Endothelial cell of umbilical vein (primary cell): ENCODE results near the gene PARP1. TPM values are rescaled to one million over a fixed set of nuclear protein-coding genes. Genes with fewer than 3 reads are reported as not detected.

ENCODE experiments used
- BruUV-seq: library from RNA; stranded (reverse); fragments of 400-500 nt; replicated peaks from 2 replicates; lab custom pipeline; 2021; lab: Mats Ljungman, UMichigan
- CTCF ChIA-PET: fragments of 300-600, 350-600 bp; sonication (Branson Sonifier 250); formaldehyde crosslinking; loops from one replicate; lab custom pipeline; 2021; ENCODE audit warnings: antibody characterized with exemption, inconsistent platforms; lab: Charles Lee
- POLR2A ChIA-PET: fragments of 300-600, 350-600 bp; sonication (Branson Sonifier 250); formaldehyde crosslinking; loops from one replicate; lab custom pipeline; 2021; ENCODE audit warnings: antibody characterized with exemption, inconsistent platforms; lab: Charles Lee
- DNase-seq: peaks from one replicate; pipeline ENCODE4 v3.0.0-alpha.2; 2011; ENCODE audit warnings: low read depth, low spot score
- FAIRE-seq: peaks from 2 replicates; lab custom pipeline; 2011; peaks lifted over from hg19 to GRCh38; lab: Jason Lieb, UNC
- H2AFZ ChIP-seq: 2 replicates; pipeline ENCODE4 v1.6.0; 2012; ENCODE audit warnings: low read depth, low read length, control low read depth, inconsistent platforms
- H3K27ac ChIP-seq: 2 replicates; pipeline ENCODE4 v1.5.1; 2011; ENCODE audit warnings: low read depth, mild to moderate bottlenecking, control low read depth, low read length, moderate library complexity; ENCODE audit not compliant: insufficient read depth
- H3K27me3 ChIP-seq, 2 experiments: 2 replicates each; pipeline versions ENCODE4 v1.6.0 to v1.6.1; 2011; ENCODE audit warnings: low read length in 2 of 2, mixed read lengths in 1 of 2; ENCODE audit not compliant: control insufficient read depth in 2 of 2, insufficient read depth in 2 of 2
- H3K36me3 ChIP-seq, 2 experiments: 2 replicates in 1 of 2; 3 replicates in 1 of 2; pipeline ENCODE4 v1.5.1; 2011; ENCODE audit warnings: low read length in 2 of 2, mild to moderate bottlenecking in 1 of 2, moderate library complexity in 1 of 2; ENCODE audit not compliant: control insufficient read depth in 2 of 2, insufficient read depth in 2 of 2; ENCODE audit errors: extremely low read depth in 1 of 2
- H3K4me1 ChIP-seq: 3 replicates; pipeline ENCODE4 v1.5.1; 2011; ENCODE audit warnings: mild to moderate bottlenecking, low read length; ENCODE audit not compliant: control insufficient read depth, insufficient read depth; ENCODE audit errors: extremely low read depth
- H3K4me2 ChIP-seq: 2 replicates; pipeline ENCODE4 v1.6.1; 2011; ENCODE audit warnings: low read length, control low read depth, mixed read lengths; ENCODE audit not compliant: insufficient read depth
- H3K4me3 ChIP-seq, 3 experiments: fragments of 200-600 bp in 1 of 3; sonication (generic), shearing (Covaris generic) in 1 of 3; replicated peaks in 1 of 3; 2 replicates each; pipeline ENCODE4 v1.5.1; 2011 to 2016; ENCODE audit warnings: control low read depth in 3 of 3, low read length in 3 of 3, mild to moderate bottlenecking in 2 of 3, inconsistent platforms in 1 of 3, low read depth in 1 of 3, moderate library complexity in 1 of 3; ENCODE audit not compliant: insufficient read depth in 1 of 3
- H3K79me2 ChIP-seq: 2 replicates; pipeline ENCODE4 v1.6.0; 2012; ENCODE audit warnings: low read length, inconsistent platforms; ENCODE audit not compliant: control insufficient read depth, insufficient read depth
- H3K9ac ChIP-seq: replicated peaks from 2 replicates; pipeline ENCODE3; 2011; ENCODE audit warnings: low read length, control low read depth; ENCODE audit not compliant: insufficient read depth; ENCODE audit errors: extremely low read depth
- H3K9me1 ChIP-seq: replicated peaks from 3 replicates; pipeline ENCODE4 v1.6.0; 2011; ENCODE audit warnings: mild to moderate bottlenecking, low read length; ENCODE audit not compliant: control insufficient read depth, insufficient read depth; ENCODE audit errors: extremely low read depth
- H3K9me3 ChIP-seq: replicated peaks from 2 replicates; pipeline ENCODE4 v1.5.1; 2012; ENCODE audit warnings: low read length, inconsistent platforms; ENCODE audit not compliant: control insufficient read depth, insufficient read depth
- H4K20me1 ChIP-seq: replicated peaks from 2 replicates; pipeline ENCODE3; 2011; ENCODE audit warnings: mild to moderate bottlenecking, low read length; ENCODE audit not compliant: control insufficient read depth, insufficient read depth; ENCODE audit errors: extremely low read depth
- EZH2 ChIP-seq: IDR thresholded peaks from 2 replicates; pipeline ENCODE4 v1.6.1; 2012; ENCODE audit warnings: borderline replicate concordance, low read depth, mild to moderate bottlenecking, moderate library complexity, low read length, inconsistent platforms; ENCODE audit not compliant: severe bottlenecking
- POLR2AphosphoS5 ChIP-seq: IDR thresholded peaks from 2 replicates; pipeline ENCODE4 v1.6.1; 2012; ENCODE audit warnings: low read depth, mild to moderate bottlenecking, control low read depth, low read length, moderate library complexity; ENCODE audit not compliant: insufficient read depth
- dilution Hi-C: fragments of 300-500 bp; cut with MboI; formaldehyde crosslinking; loops from one replicate; pipeline ENCODE4 v1.15.0; 2019; ENCODE audit warnings: low sequenced_read_pairs; ENCODE audit not compliant: extremely low pct_ligation_motif_present
- intact Hi-C: fragments of 100-400 bp; cut with micrococcal nuclease; formaldehyde crosslinking; loops from one replicate; pipeline ENCODE4 v1.10.0; 2022
- polyA plus RNA-seq, 4 experiments: library from polyadenylated mRNA; depleted of rRNA in 3 of 4; stranded (reverse) in 3 of 4; unstranded in 1 of 4; fragments of >200 nt; gene quantifications; 2 replicates each; pipeline versions ENCODE4 v1.2.1 to v1.2.3, GENCODE V29; 2011 to 2012; ENCODE audit warnings: missing spikeins in 1 of 4
- total RNA-seq: library from RNA; stranded (reverse); gene quantifications from 2 replicates; pipeline ENCODE4 v1.2.3, GENCODE V29; 2021
- TF ChIP-seq, protein P1 (sequence below): IDR thresholded peaks from 2 replicates; pipeline ENCODE4 v1.6.1; 2011; ENCODE audit not compliant: insufficient read depth, insufficient read length

PARP1 gene
- total and polyA plus RNA-seq, 2 donors (not counting 3 experiments of a cell fraction or from before 2014, with no cell fraction given), result 136 to 160 TPM

DNA sequence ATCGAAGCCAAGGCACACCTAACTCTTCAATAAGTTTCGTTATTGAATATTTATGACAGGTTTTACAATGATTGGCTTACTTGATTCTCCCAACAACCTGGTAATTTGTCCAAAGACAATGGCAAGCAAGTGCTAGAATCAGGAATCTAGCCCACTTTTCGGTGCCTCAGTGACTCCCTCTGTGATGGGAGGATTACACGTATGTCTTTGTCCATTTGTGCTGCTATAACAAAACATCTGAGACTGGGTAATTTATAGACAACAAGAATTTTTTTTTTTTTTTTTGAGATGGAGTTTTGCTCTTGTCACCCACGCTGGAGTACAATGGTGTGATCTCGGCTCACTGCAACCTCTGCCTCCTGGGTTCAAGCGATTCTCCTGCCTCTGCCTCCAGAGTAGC, 96.5 kb downstream of the PARP1 start:
- intact Hi-C loops, result no loop called here
- no peaks in the 10 kb centered on the region for H3K36me3 ChIP-seq
- peaks cover 13% of the 10 kb centered on the region for H3K4me1 ChIP-seq
- dilution Hi-C loops, result no loop called here
- no TSS peak for BruUV-seq
- no peaks in the 10 kb centered on the region for H4K20me1 ChIP-seq
- H3K79me2 ChIP-seq, result peaks cover 24% of the 10 kb centered on the region
- no peak overlapping the region for H3K27ac ChIP-seq
- H2AFZ ChIP-seq, result no peak overlapping the region
- no peaks in the 10 kb centered on the region for H3K9me1 ChIP-seq
- no peak for FAIRE-seq
- no peak for DNase-seq
- H3K9me3 ChIP-seq, result no peaks in the 10 kb centered on the region
- CTCF ChIA-PET, result interaction anchor here (1.2 kb wide), 1 partner anchor 15 kb away, joined by 3 read pairs; no protein-coding TSS in a partner anchor
- no peak overlapping the region for H3K4me2 ChIP-seq
- H3K4me3 ChIP-seq, result no peak overlapping the region
- TF ChIP-seq EZH2 (no peak), POLR2AphosphoS5 (no peak)
- TF ChIP-seq, protein P1, sequence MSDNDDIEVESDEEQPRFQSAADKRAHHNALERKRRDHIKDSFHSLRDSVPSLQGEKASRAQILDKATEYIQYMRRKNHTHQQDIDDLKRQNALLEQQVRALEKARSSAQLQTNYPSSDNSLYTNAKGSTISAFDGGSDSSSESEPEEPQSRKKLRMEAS, result no peak
- POLR2A ChIA-PET, result no interaction called here
- peaks cover 4 to 6% of the 10 kb centered on the region in 2 experiments for H3K27me3 ChIP-seq
- no peak overlapping the region for H3K9ac ChIP-seq

Other genes starting within 250 kb of the PARP1 start
- gene ACBD3, start 221.4 kb downstream of the PARP1 start, total RNA-seq, result 36.4 and 37.0 TPM in 2 replicates
- 11.6 and 12.3 TPM in 2 replicates for gene ACBD3, start 221.4 kb downstream of the PARP1 start, polyA plus RNA-seq
- 1.2 TPM in 2 replicates for gene MIXL1, start 184.4 kb downstream of the PARP1 start, total RNA-seq
- 0.58 and 0.75 TPM in 2 replicates for gene MIXL1, start 184.4 kb downstream of the PARP1 start, polyA plus RNA-seq
- 7.6 and 9.4 TPM in 2 replicates for gene LIN9, start 98.9 kb downstream of the PARP1 start, total RNA-seq
- 2.0 and 2.5 TPM in 2 replicates for gene LIN9, start 98.9 kb downstream of the PARP1 start, polyA plus RNA-seq
- not detected in 2 replicates for gene STUM, start 140.7 kb upstream of the PARP1 start, total RNA-seq
- gene STUM, start 140.7 kb upstream of the PARP1 start, polyA plus RNA-seq, result not detected in 2 replicates